T-helper 2 cell treated with Interferon-gamma antibody and Interleukin-4, amounts not matched to agents 5 μg/mL and 100 μg/mL, for 36 hours (primary cell): ENCODE results near the gene VAV3.

ENCODE experiments used
- DNase-seq: peaks from one replicate; pipeline ENCODE4 v3.0.0; 2021; ENCODE audit warnings: low spot score
- H3K27ac Mint-ChIP-seq: one replicate; pipeline ENCODE4 v1.8.0; 2021; ENCODE audit warnings: mild to moderate bottlenecking, mixed read lengths
- H3K27me3 Mint-ChIP-seq: one replicate; pipeline ENCODE4 v1.8.0; 2021; ENCODE audit warnings: low read depth, mixed read lengths
- H3K36me3 Mint-ChIP-seq: one replicate; pipeline ENCODE4 v1.8.0; 2021; ENCODE audit warnings: low read depth, mixed read lengths
- H3K4me1 Mint-ChIP-seq: one replicate; pipeline ENCODE4 v1.8.0; 2021; ENCODE audit warnings: low read depth, mixed read lengths
- H3K4me3 Mint-ChIP-seq: one replicate; pipeline ENCODE4 v1.8.0; 2022; ENCODE audit warnings: mild to moderate bottlenecking, moderate library complexity, mixed read lengths
- H3K9me3 Mint-ChIP-seq: one replicate; pipeline ENCODE4 v1.8.0; 2021; ENCODE audit warnings: mixed read lengths

VAV3 gene

GRCh38 chr1:107939256-107939655 is 25.7 kb downstream of the VAV3 start:
- Mint-ChIP-seq H3K36me3 (peaks cover 2% of the 10 kb centered on the region), H3K27me3 (peaks cover 4% of the 10 kb centered on the region), H3K27ac (no peak overlapping the region), H3K9me3 (no peaks in the 10 kb centered on the region), H3K4me3 (no peak overlapping the region), H3K4me1 (peaks cover 45% of the 10 kb centered on the region)
- no peak for DNase-seq

DNA sequence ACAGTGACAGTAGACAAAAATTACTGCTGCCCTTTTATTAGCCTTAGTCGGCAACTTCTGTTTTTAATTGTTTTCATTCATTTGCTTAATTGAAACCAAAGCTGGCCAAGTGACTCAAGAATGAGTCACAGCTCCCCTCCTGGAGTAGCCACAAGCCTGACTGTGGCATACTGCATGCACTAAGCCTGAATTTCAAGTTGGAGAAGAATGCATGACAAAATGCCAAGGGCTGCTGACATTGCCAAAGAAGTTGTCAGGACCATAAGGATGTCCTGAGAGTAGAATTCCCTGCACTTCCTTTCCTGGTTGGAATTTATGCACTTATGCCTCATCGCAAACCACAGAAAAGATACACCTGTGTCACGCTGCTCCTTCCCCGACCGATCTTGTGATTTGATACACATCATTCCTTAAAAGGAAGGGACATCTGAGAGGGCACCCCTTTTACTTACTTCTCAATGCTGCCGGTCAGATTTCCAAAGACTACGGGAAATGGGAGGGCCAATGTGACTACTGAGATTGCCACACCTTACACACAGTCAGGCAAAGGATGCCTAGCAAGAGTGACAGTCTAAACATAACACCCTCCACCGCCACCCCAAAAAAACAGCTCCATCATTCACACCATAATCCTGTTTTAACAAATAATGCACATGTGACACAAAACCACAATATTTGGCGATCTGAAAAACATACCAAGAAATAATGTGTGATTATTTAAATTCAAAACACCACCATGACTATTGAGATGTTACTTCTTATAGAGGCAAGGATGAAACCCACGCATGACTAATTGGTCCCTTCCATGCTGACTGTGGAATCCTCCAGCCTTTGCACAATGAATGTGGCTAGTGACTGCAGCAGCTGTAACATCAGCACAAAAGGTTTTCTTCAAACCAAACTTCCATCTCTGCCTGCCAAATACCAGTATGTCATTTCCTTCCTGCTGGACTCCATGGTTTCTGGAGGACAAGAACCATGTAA is 28.2 kb downstream of the VAV3 start:
- no peak overlapping the region for H3K27ac Mint-ChIP-seq
- peaks cover 39% of the 10 kb centered on the region for H3K4me1 Mint-ChIP-seq
- H3K36me3 Mint-ChIP-seq = no peaks in the 10 kb centered on the region

GRCh38 chr1:107935396-107936064 is 29.4 kb downstream of the VAV3 start:
- H3K4me1 Mint-ChIP-seq = peaks cover 35% of the 10 kb centered on the region
- H3K27me3 Mint-ChIP-seq = peaks cover 4% of the 10 kb centered on the region
- peak overlapping the region; percentile 13 for H3K4me3 Mint-ChIP-seq
- H3K9me3 Mint-ChIP-seq = no peaks in the 10 kb centered on the region
- no peaks in the 10 kb centered on the region for H3K36me3 Mint-ChIP-seq
- peak overlapping the region; percentile 18 for H3K27ac Mint-ChIP-seq
- DNase-seq = peak; percentile 62

More for the DNA sequence above, 28.2 kb downstream of the VAV3 start:
- Mint-ChIP-seq H3K27me3 (peaks cover 4% of the 10 kb centered on the region), H3K4me3 (peak overlapping the region; percentile 43), H3K9me3 (no peaks in the 10 kb centered on the region)
- DNase-seq = peak; percentile 68

GRCh38 chr1:107934578-107934977 is 30.4 kb downstream of the VAV3 start:
- H3K27me3 Mint-ChIP-seq = peaks cover 4% of the 10 kb centered on the region
- no peak for DNase-seq
- H3K36me3 Mint-ChIP-seq = no peaks in the 10 kb centered on the region
- peak overlapping the region; percentile 39 for H3K4me3 Mint-ChIP-seq
- peaks cover 29% of the 10 kb centered on the region for H3K4me1 Mint-ChIP-seq
- H3K9me3 Mint-ChIP-seq = no peaks in the 10 kb centered on the region
- no peak overlapping the region for H3K27ac Mint-ChIP-seq

GRCh38 chr1:107933736-107934135 is 31.2 kb downstream of the VAV3 start:
- Mint-ChIP-seq H3K36me3 (no peaks in the 10 kb centered on the region), H3K27ac (no peak overlapping the region), H3K4me1 (peaks cover 28% of the 10 kb centered on the region), H3K9me3 (no peaks in the 10 kb centered on the region), H3K4me3 (no peak overlapping the region), H3K27me3 (peaks cover 6% of the 10 kb centered on the region)
- DNase-seq = no peak

DNA sequence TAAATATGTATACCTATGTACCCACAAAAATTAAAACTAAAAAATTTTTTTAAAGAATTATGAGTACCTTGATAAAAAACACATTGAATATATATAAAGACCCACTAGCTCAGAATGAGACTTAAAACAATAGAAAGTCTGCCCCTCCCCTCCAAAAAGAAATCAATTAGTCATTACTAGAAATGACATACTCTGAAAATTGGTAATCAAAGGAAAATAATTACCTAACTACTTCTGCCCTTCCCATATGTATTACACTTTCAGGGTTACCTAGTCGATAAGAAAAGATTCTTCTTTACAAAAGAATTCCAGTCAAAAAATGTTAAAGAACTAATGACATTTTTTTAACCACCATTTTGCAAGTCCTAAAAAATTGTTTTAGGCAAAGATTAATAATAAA is 34.7 kb downstream of the VAV3 start:
- Mint-ChIP-seq H3K4me1 (peaks cover 12% of the 10 kb centered on the region), H3K27me3 (peaks cover 2% of the 10 kb centered on the region), H3K9me3 (no peaks in the 10 kb centered on the region), H3K27ac (no peak overlapping the region), H3K4me3 (no peak overlapping the region), H3K36me3 (no peaks in the 10 kb centered on the region)
- no peak for DNase-seq

DNA sequence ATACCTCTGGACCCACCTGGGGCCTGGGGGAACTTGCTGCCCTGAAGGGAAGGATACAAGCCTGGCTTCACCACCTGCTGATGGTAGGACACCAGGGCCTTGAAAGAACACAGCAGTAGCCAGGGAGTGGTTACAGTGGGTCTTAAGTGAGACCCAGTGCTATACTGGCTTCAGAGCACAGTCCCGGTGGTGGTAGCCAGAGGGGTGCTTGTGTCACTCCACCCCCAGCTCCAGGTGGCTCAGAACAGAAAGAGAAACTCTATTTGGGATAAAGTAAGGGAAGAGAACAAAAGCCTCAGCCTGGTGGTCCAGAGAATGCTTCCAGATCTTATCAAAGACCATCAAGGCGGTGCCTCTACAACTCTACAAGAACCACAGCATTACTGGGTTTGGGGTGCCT is 37.2 kb downstream of the VAV3 start:
- Mint-ChIP-seq H3K36me3 (peaks cover 2% of the 10 kb centered on the region), H3K27me3 (peaks cover 2% of the 10 kb centered on the region), H3K9me3 (no peaks in the 10 kb centered on the region), H3K27ac (no peak overlapping the region), H3K4me3 (no peak overlapping the region), H3K4me1 (peaks cover 1% of the 10 kb centered on the region)
- no peak for DNase-seq

- H3K36me3 Mint-ChIP-seq = peaks cover 2% of the 10 kb centered on the region
Observed at GRCh38 chr1:107926436-107927080, 38.4 kb downstream of the VAV3 start.

GRCh38 chr1:107925565-107925964 is 39.4 kb downstream of the VAV3 start:
- Mint-ChIP-seq H3K4me3 (no peak overlapping the region), H3K36me3 (peaks cover 2% of the 10 kb centered on the region), H3K27me3 (peaks cover 2% of the 10 kb centered on the region), H3K4me1 (peaks cover 8% of the 10 kb centered on the region), H3K27ac (no peak overlapping the region), H3K9me3 (no peaks in the 10 kb centered on the region)
- DNase-seq = no peak

More at GRCh38 chr1:107926436-107927080, 38.4 kb downstream of the VAV3 start:
- Mint-ChIP-seq H3K27ac (no peak overlapping the region), H3K9me3 (no peaks in the 10 kb centered on the region), H3K27me3 (peaks cover 2% of the 10 kb centered on the region), H3K4me1 (peaks cover 4% of the 10 kb centered on the region), H3K4me3 (no peak overlapping the region)
- no peak for DNase-seq

- Mint-ChIP-seq H3K27ac (no peak overlapping the region), H3K4me3 (no peak overlapping the region), H3K4me1 (peaks cover 18% of the 10 kb centered on the region), H3K9me3 (peaks cover 6% of the 10 kb centered on the region), H3K27me3 (peaks cover 4% of the 10 kb centered on the region), H3K36me3 (peaks cover 12% of the 10 kb centered on the region)
- DNase-seq = no peak
Observed at GRCh38 chr1:107920999-107921398, 44.0 kb downstream of the VAV3 start.

DNA sequence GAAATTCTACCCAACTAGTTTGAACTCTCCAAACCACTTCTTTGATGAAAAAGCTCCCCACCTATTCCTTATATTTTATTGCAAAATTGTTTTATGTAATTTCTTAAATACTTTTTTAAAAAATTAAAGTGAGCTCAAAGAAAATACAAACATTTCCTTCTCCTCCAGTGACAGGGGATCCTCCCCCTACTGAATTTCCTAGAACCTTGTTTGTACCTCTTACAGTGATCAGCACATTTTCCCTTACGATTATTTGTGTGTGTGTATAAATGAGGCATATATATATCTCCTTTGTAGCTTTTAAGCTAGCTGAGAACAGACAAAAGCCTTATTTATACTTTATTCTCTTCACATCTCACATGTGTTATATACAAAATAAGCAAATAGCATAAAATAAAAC is 44.4 kb downstream of the VAV3 start:
- DNase-seq = no peak
- peaks cover 4% of the 10 kb centered on the region for H3K27me3 Mint-ChIP-seq
- peaks cover 12% of the 10 kb centered on the region for H3K36me3 Mint-ChIP-seq
- H3K27ac Mint-ChIP-seq = no peak overlapping the region
- peaks cover 6% of the 10 kb centered on the region for H3K9me3 Mint-ChIP-seq
- no peak overlapping the region for H3K4me3 Mint-ChIP-seq
- H3K4me1 Mint-ChIP-seq = peaks cover 18% of the 10 kb centered on the region

DNA sequence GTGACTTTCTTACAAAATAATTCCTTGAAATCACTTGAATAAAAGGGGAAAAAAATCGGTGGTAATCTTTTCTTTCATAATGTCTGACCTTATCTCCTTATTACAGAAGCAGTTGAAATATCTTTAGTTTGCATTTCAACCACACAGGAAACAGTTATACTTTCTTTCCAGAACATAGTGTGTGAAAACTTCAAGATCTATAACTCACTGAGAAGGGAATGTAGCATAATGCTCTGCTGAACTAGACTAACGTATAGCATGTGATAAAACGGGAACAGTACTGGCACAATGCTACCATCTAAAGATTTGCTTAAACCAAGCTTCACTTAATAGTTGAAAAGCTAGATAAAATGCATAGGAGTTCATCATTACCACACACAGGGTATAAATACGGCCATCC is 45.0 kb downstream of the VAV3 start:
- no peak for DNase-seq
- peaks cover 12% of the 10 kb centered on the region for H3K36me3 Mint-ChIP-seq
- H3K4me1 Mint-ChIP-seq = peaks cover 18% of the 10 kb centered on the region
- peaks cover 4% of the 10 kb centered on the region for H3K27me3 Mint-ChIP-seq
- peaks cover 6% of the 10 kb centered on the region for H3K9me3 Mint-ChIP-seq
- H3K27ac Mint-ChIP-seq = no peak overlapping the region
- peak overlapping the region; percentile 33 for H3K4me3 Mint-ChIP-seq

DNA sequence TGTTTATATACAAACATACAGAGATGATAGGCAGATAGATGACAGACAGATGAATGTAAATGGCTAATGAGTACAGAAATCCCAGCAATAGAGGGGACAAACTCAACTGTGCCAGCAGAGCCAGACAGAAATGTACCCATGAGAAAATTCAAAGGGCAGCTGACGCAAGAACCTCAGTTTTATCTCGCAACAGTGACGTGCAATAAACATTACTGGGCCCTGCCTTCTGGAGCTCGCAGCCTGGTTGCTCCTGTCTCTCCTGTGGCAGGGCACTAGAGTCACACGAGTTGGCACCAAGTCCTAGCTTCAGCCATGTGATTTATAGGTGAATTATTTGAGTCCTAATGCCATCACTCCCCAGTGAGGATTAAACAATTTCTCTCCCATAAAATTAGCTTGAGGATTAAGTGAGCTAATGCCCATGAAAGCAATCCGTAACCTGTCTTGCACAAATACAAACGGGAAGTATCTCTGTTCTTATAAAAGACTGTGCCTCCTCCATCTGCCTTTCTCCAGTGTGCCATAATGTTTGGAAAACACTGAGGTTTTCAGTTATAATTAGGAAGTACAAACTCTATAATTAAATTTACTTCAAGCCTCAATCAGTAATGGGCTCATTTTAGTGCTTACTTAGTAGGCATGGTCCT is 50.7 kb downstream of the VAV3 start:
- Mint-ChIP-seq H3K27ac (no peak overlapping the region), H3K27me3 (peaks cover 8% of the 10 kb centered on the region), H3K36me3 (peaks cover 9% of the 10 kb centered on the region), H3K4me1 (peaks cover under 1% of the 10 kb centered on the region), H3K4me3 (no peak overlapping the region), H3K9me3 (peaks cover 6% of the 10 kb centered on the region)
- no peak for DNase-seq
